Aorta (tissue), 5 donors: ENCODE measurements around the gene KCNB1. TPM values are rescaled to one million over a fixed set of nuclear protein-coding genes. Genes with fewer than 3 reads are reported as not detected.

ENCODE experiments used
- ATAC-seq: fragments of 200-7000 bp; cut with Tn5 transposase; one replicate; pipeline ENCODE4 v1.9.1; 2022; ENCODE audit warnings: moderate library complexity; ENCODE audit not compliant: low FRiP score
- DNase-seq, 2 donors: peaks; one replicate each; pipeline ENCODE4 v3.0.0-alpha.2; 2020
- H3K27ac ChIP-seq, 2 donors: one replicate each; pipeline ENCODE4 v1.5.1; 2013; ENCODE audit warnings: low read length in 2 of 2, mild to moderate bottlenecking in 2 of 2, moderate library complexity in 2 of 2, control low read depth in 1 of 2, inconsistent platforms in 1 of 2, low read depth in 1 of 2
- H3K27me3 ChIP-seq, 2 donors: one replicate each; pipeline ENCODE4 v1.6.1; 2013; ENCODE audit warnings: control low read depth in 1 of 2, low read length in 1 of 2, mild to moderate bottlenecking in 1 of 2, moderate library complexity in 1 of 2; ENCODE audit not compliant: insufficient read depth in 2 of 2, control insufficient read depth in 1 of 2
- H3K36me3 ChIP-seq, 2 donors: one replicate each; pipeline ENCODE4 v1.6.1; 2013; ENCODE audit warnings: control low read depth in 1 of 2, low read length in 1 of 2, mild to moderate bottlenecking in 1 of 2; ENCODE audit not compliant: insufficient read depth in 2 of 2, control insufficient read depth in 1 of 2
- H3K4me1 ChIP-seq, 2 donors: one replicate each; pipeline ENCODE4 v1.6.1; 2013; ENCODE audit warnings: low read length in 2 of 2, control low read depth in 1 of 2, mild to moderate bottlenecking in 1 of 2, moderate library complexity in 1 of 2; ENCODE audit not compliant: insufficient read depth in 2 of 2, control insufficient read depth in 1 of 2
- H3K4me3 ChIP-seq, 2 donors: one replicate each; pipeline ENCODE4 v1.5.1; 2013; ENCODE audit warnings: low read length in 2 of 2, control low read depth in 1 of 2, mild to moderate bottlenecking in 1 of 2
- H3K9me3 ChIP-seq: one replicate; pipeline ENCODE4 v1.6.1; 2013; ENCODE audit warnings: mild to moderate bottlenecking, low read length; ENCODE audit not compliant: control insufficient read depth
- WGBS, 2 donors: extraction: QIAGEN DNeasy Blood & Tissue Kit; methylation state at CpG; one replicate each; pipeline ENCODE4 v1.1.7; 2013; 5-methylcytosine and 5-hydroxymethylcytosine counted together
- intact Hi-C, 2 donors: fragments of 100-400 bp; cut with DNase I; formaldehyde crosslinking; loops; one replicate each; pipeline versions ENCODE4 v1.14.2 to v1.15.0; 2022
- polyA plus RNA-seq, 2 donors: library from polyadenylated mRNA; stranded (reverse); fragments of 200-250 nt; gene quantifications; one replicate each; pipeline ENCODE4 v1.2.3, GENCODE V29; 2013
- total RNA-seq, 2 donors: library from RNA; stranded (reverse); fragmentation: NEBNext Ultra II Directional; extraction: Animal tissue kit (Norgen Biotek cat#: 25700); gene quantifications; one replicate each; pipeline ENCODE4 v1.2.1, GENCODE V29; 2021
- donor health status: healthy with polysubstance abuse.
- donor health status: Bipolar disorder and iron deficiency.
- donor health status: DM: no; HTN: no; CAD: no.
- donor health status: DM: no; HTN: no; CAD: no.
- donor health status: DM: yes; HTN: yes; CAD: no.

KCNB1 gene
- total and polyA plus RNA-seq, 4 donors = under 0.01 to 2.0 (median 0.65) TPM; not detected in 1

GRCh38 chr20:49372095-49372734, 110.3 kb downstream of the KCNB1 start:
- Histone ChIP-seq H3K27me3 (no peaks in the 10 kb centered on the region), H3K4me1 (no peaks in the 10 kb centered on the region), H3K9me3 (no peaks in the 10 kb centered on the region), H3K36me3 (no peaks in the 10 kb centered on the region), H3K27ac (no peak overlapping the region), H3K4me3 (no peak overlapping the region)
- 90% methylated on average over 9 of the region's 9 CpGs for WGBS, 2 donors
- ATAC-seq = no peak
- intact Hi-C loops = no loop called here
- DNase-seq = no peak

GRCh38 chr20:49368596-49368995, 113.9 kb downstream of the KCNB1 start:
- no peaks in the 10 kb centered on the region for H3K36me3 ChIP-seq
- 65 to 74% methylated on average over 5 of the region's 5 CpGs for WGBS, 2 donors

GRCh38 chr20:49367113-49367512, 115.4 kb downstream of the KCNB1 start:
- intact Hi-C loops = no loop called here
- Histone ChIP-seq H3K27me3 (no peaks in the 10 kb centered on the region), H3K27ac (no peak overlapping the region), H3K9me3 (no peaks in the 10 kb centered on the region), H3K4me1 (no peaks in the 10 kb centered on the region), H3K36me3 (no peaks in the 10 kb centered on the region), H3K4me3 (no peak overlapping the region)
- DNase-seq = no peak
- no peak for ATAC-seq
- 65 to 70% methylated on average over 5 of the region's 5 CpGs for WGBS, 2 donors

More at GRCh38 chr20:49368596-49368995, 113.9 kb downstream of the KCNB1 start:
- H3K4me3 ChIP-seq = no peak overlapping the region
- H3K27ac ChIP-seq = no peak overlapping the region
- intact Hi-C loops = no loop called here
- no peaks in the 10 kb centered on the region for H3K4me1 ChIP-seq
- DNase-seq (no peak), ATAC-seq (no peak)
- no peaks in the 10 kb centered on the region for H3K9me3 ChIP-seq
- H3K27me3 ChIP-seq = no peaks in the 10 kb centered on the region

GRCh38 chr20:49366687-49367086, 115.8 kb downstream of the KCNB1 start:
- intact Hi-C loops = no loop called here
- ATAC-seq (no peak), DNase-seq (no peak)
- Histone ChIP-seq H3K9me3 (no peaks in the 10 kb centered on the region), H3K36me3 (no peaks in the 10 kb centered on the region), H3K4me1 (no peaks in the 10 kb centered on the region), H3K4me3 (no peak overlapping the region), H3K27me3 (no peaks in the 10 kb centered on the region), H3K27ac (no peak overlapping the region)
- 1 to 6% methylated on average over 1 of the region's 1 CpG for WGBS, 2 donors

GRCh38 chr20:49361862-49362660, 120.4 kb downstream of the KCNB1 start:
- WGBS, 2 donors = 22 to 58% methylated on average over 4 of the region's 4 CpGs
- DNase-seq (no peak), ATAC-seq (no peak)
- intact Hi-C loops = no loop called here
- peaks cover 0 to 1% of the 10 kb centered on the region in 2 donors for H3K27me3 ChIP-seq
- no peaks in the 10 kb centered on the region for H3K36me3 ChIP-seq
- no peak overlapping the region for H3K4me3 ChIP-seq
- no peaks in the 10 kb centered on the region for H3K4me1 ChIP-seq
- no peaks in the 10 kb centered on the region for H3K9me3 ChIP-seq
- H3K27ac ChIP-seq = no peak overlapping the region

- no peak for DNase-seq
- intact Hi-C loops = no loop called here
- Histone ChIP-seq H3K36me3 (no peaks in the 10 kb centered on the region), H3K9me3 (no peaks in the 10 kb centered on the region), H3K4me1 (no peaks in the 10 kb centered on the region), H3K27me3 (peaks cover 0 to 1% of the 10 kb centered on the region in 2 donors), H3K27ac (no peak overlapping the region), H3K4me3 (no peak overlapping the region)
- 63 to 76% methylated on average over 6 of the region's 6 CpGs for WGBS, 2 donors
- ATAC-seq = no peak
Observed at GRCh38 chr20:49360242-49360968, 122.1 kb downstream of the KCNB1 start.

- Histone ChIP-seq H3K27me3 (peaks cover 0 to 1% of the 10 kb centered on the region in 2 donors), H3K4me1 (no peaks in the 10 kb centered on the region), H3K27ac (no peak overlapping the region), H3K4me3 (no peak overlapping the region), H3K36me3 (no peaks in the 10 kb centered on the region), H3K9me3 (no peaks in the 10 kb centered on the region)
- no peak for DNase-seq
- intact Hi-C loops = no loop called here
- ATAC-seq = no peak
- WGBS, 2 donors = 74 to 89% methylated on average over 3 of the region's 3 CpGs
Observed at GRCh38 chr20:49356676-49357075, 125.8 kb downstream of the KCNB1 start.

- ATAC-seq = no peak
- no peaks in the 10 kb centered on the region for H3K4me1 ChIP-seq
- intact Hi-C loops = no loop called here
Observed at GRCh38 chr20:49354673-49355072, 127.8 kb downstream of the KCNB1 start.

More at GRCh38 chr20:49354673-49355072, 127.8 kb downstream of the KCNB1 start:
- DNase-seq = no peak
- Histone ChIP-seq H3K4me3 (no peak overlapping the region), H3K27ac (no peak overlapping the region), H3K27me3 (peaks cover 0 to 1% of the 10 kb centered on the region in 2 donors), H3K36me3 (no peaks in the 10 kb centered on the region), H3K9me3 (no peaks in the 10 kb centered on the region)
- WGBS, 2 donors = 93 to 94% methylated on average over 4 of the region's 4 CpGs
